Measurements from ENCODE around the gene STEAP1. TPM values are rescaled to one million over a fixed set of nuclear protein-coding genes. Genes with fewer than 3 reads are reported as not detected.

The STEAP1 gene
- total RNA-seq, 1 donor from 2014 or later = 11.1 TPM

DNA sequence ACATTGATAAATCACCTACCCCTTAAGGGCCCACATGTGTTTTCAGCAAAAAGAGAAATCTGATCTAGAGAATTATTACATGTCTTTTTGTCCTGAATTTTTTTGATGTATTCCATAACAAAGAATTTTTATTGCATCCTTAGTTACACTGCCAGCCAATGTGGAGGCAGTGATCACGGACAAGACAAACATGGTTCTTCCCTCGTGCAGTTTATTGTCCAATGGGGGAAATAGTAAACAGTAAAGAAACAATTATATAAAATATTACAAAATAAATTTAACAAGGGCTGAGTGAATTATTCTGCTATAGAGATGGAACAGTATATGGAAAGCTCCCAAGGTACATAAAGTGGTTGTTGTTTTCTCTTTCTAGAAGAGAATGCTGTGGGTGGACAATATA is 59.3 kb downstream of the STEAP1 start:
- no peak for DNase-seq

Other genes with a start within 250 kb of the STEAP1 start
- gene STEAP2, start 57.3 kb downstream of the STEAP1 start, total RNA-seq = 1.4 and 1.7 TPM in 2 replicates
- 1.1 and 1.9 TPM in 2 replicates for gene CFAP69, start 90.7 kb downstream of the STEAP1 start, total RNA-seq
- gene FAM237B, start 166.8 kb downstream of the STEAP1 start, total RNA-seq = not detected in 2 replicates
- 13.7 and 19.6 TPM in 2 replicates for gene GTPBP10, start 192.2 kb downstream of the STEAP1 start, total RNA-seq
- gene CLDN12, start 249.0 kb downstream of the STEAP1 start, total RNA-seq = 11.6 and 18.2 TPM in 2 replicates

Data from dermis blood vessel endothelial cell (primary cell).